DOHH2 (cell line): ENCODE data around the gene VIM.

Source experiments
- H3F3A ChIP-seq: fragments of 200-600 bp; sonication (generic), shearing (Covaris generic); 2 replicates; pipeline ENCODE4 v1.6.0; 2016; ENCODE audit warnings: antibody characterized with exemption, mild to moderate bottlenecking; ENCODE audit not compliant: control insufficient read depth, insufficient read depth
- H3K27ac ChIP-seq: fragments of 200-600 bp; sonication (generic); 2 replicates; pipeline ENCODE4 v1.5.1; 2014; ENCODE audit warnings: low read depth, mild to moderate bottlenecking, low read length, moderate library complexity
- H3K27me3 ChIP-seq: fragments of 200-600 bp; sonication (generic); 2 replicates; pipeline ENCODE4 v1.6.1; 2014; ENCODE audit warnings: mild to moderate bottlenecking, low read length, mixed read lengths; ENCODE audit not compliant: control insufficient read depth
- H3K36me3 ChIP-seq: fragments of 200-600 bp; sonication (generic); 2 replicates; pipeline ENCODE4 v1.6.1; 2014; ENCODE audit warnings: mild to moderate bottlenecking, low read length, moderate library complexity, mixed read lengths; ENCODE audit not compliant: control insufficient read depth
- H3K4me1 ChIP-seq: fragments of 200-600 bp; sonication (generic); 2 replicates; pipeline ENCODE4 v1.6.1; 2014; ENCODE audit warnings: mild to moderate bottlenecking, low read length, mixed read lengths; ENCODE audit not compliant: control insufficient read depth
- H3K4me2 ChIP-seq: fragments of 200-600 bp; sonication (generic); 2 replicates; pipeline ENCODE4 v1.6.0; 2014; ENCODE audit warnings: mild to moderate bottlenecking, low read length, moderate library complexity
- H3K4me3 ChIP-seq: fragments of 200-600 bp; sonication (generic); 2 replicates; pipeline ENCODE4 v1.5.1; 2014; ENCODE audit warnings: mild to moderate bottlenecking, low read length, mixed read lengths
- H3K79me2 ChIP-seq: fragments of 200-600 bp; sonication (generic); 2 replicates; pipeline ENCODE4 v1.6.1; 2014; ENCODE audit warnings: mild to moderate bottlenecking, low read length, mixed read lengths; ENCODE audit not compliant: control insufficient read depth
- H3K9me2 ChIP-seq: fragments of 200-600 bp; sonication (generic); replicated peaks from 2 replicates; pipeline ENCODE4 v1.6.1; 2014; ENCODE audit warnings: mild to moderate bottlenecking, low read length, mixed read lengths; ENCODE audit not compliant: control insufficient read depth
- H3K9me3 ChIP-seq: fragments of 200-600 bp; sonication (generic); 2 replicates; pipeline ENCODE4 v1.6.1; 2014; ENCODE audit warnings: antibody characterized with exemption, low read length, mixed read lengths; ENCODE audit not compliant: control insufficient read depth, insufficient read depth
- H4K20me1 ChIP-seq: fragments of 200-600 bp; sonication (generic); 2 replicates; pipeline ENCODE4 v1.6.0; 2014; ENCODE audit warnings: low read depth, mild to moderate bottlenecking, antibody characterized with exemption, low read length, moderate library complexity; ENCODE audit not compliant: control insufficient read depth, insufficient read depth
- EZH2phosphoT487 ChIP-seq: fragments of 200-600 bp; sonication (generic); IDR thresholded peaks from 2 replicates; pipeline ENCODE4 v1.6.1; 2017; ENCODE audit warnings: borderline replicate concordance, mild to moderate bottlenecking, antibody characterized with exemption, low read length, moderate library complexity, mixed read lengths
- TF ChIP-seq, protein P1 (sequence below): fragments of 200-600 bp; sonication (generic); IDR thresholded peaks from one replicate; pipeline ENCODE4 v1.5.1; 2014; ENCODE audit warnings: antibody characterized with exemption, mild to moderate bottlenecking, low read depth, low read length; ENCODE audit not compliant: poor library complexity, severe bottlenecking

The VIM gene

DNA sequence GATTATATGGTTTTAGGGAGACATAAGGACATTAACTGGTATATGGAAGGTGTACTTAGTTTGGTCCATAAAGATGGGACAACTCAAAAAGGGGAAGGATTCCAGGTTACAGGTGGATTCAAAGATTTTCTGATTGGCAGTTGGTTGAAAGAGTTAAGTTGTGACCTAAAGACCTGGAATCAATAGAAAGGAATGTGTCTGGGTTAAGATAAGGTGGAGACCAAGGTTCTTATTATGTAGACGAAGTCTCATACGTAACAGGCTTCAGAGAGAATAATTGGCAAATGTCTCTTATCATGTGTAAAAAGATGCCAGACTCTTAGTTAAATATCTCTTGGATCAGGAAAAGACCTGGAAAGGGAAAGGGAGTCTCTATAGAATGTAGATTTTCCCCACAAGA, 25.5 kb upstream of the VIM start:
- Histone ChIP-seq H4K20me1 (no peaks in the 10 kb centered on the region), H3K36me3 (no peaks in the 10 kb centered on the region), H3K4me3 (no peak overlapping the region), H3K4me2 (no peak overlapping the region), H3K4me1 (peaks cover 22% of the 10 kb centered on the region), H3K27me3 (no peaks in the 10 kb centered on the region), H3F3A (no peaks in the 10 kb centered on the region), H3K9me3 (no peaks in the 10 kb centered on the region), H3K9me2 (no peaks in the 10 kb centered on the region), H3K27ac (no peak overlapping the region), H3K79me2 (peaks cover 22% of the 10 kb centered on the region)
- no peak for TF ChIP-seq EZH2phosphoT487
- TF ChIP-seq, protein P1, sequence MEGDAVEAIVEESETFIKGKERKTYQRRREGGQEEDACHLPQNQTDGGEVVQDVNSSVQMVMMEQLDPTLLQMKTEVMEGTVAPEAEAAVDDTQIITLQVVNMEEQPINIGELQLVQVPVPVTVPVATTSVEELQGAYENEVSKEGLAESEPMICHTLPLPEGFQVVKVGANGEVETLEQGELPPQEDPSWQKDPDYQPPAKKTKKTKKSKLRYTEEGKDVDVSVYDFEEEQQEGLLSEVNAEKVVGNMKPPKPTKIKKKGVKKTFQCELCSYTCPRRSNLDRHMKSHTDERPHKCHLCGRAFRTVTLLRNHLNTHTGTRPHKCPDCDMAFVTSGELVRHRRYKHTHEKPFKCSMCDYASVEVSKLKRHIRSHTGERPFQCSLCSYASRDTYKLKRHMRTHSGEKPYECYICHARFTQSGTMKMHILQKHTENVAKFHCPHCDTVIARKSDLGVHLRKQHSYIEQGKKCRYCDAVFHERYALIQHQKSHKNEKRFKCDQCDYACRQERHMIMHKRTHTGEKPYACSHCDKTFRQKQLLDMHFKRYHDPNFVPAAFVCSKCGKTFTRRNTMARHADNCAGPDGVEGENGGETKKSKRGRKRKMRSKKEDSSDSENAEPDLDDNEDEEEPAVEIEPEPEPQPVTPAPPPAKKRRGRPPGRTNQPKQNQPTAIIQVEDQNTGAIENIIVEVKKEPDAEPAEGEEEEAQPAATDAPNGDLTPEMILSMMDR = no peak

DNA sequence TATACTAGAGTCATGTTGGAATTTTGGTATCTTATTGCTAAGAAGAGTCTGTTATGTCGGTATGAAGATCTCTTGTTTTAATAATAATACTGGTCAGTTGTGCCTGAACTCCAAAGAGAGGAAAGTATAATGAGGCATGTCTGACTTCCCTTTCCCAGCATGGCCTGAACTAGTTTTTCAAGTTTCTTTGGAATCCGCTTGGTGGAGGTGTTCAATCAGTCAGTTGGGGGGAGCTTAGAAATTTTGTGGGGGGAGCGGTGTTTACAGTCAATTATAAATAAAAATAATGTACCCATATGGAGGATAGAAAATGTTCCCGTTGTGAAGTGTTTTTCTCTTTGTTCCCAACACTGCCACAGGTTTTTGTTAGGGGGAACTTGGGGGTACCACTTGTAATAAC, 25.0 kb upstream of the VIM start:
- no peak overlapping the region for H3K27ac ChIP-seq
- peaks cover 22% of the 10 kb centered on the region for H3K79me2 ChIP-seq
- H3K36me3 ChIP-seq = no peaks in the 10 kb centered on the region
- no peaks in the 10 kb centered on the region for H3K9me2 ChIP-seq
- no peaks in the 10 kb centered on the region for H3K27me3 ChIP-seq
- TF ChIP-seq EZH2phosphoT487 = no peak
- TF ChIP-seq, protein P1 = no peak
- no peaks in the 10 kb centered on the region for H4K20me1 ChIP-seq
- no peak overlapping the region for H3K4me2 ChIP-seq
- no peak overlapping the region for H3K4me3 ChIP-seq
- H3K4me1 ChIP-seq = peaks cover 22% of the 10 kb centered on the region
- H3K9me3 ChIP-seq = no peaks in the 10 kb centered on the region
- H3F3A ChIP-seq = no peaks in the 10 kb centered on the region

DNA sequence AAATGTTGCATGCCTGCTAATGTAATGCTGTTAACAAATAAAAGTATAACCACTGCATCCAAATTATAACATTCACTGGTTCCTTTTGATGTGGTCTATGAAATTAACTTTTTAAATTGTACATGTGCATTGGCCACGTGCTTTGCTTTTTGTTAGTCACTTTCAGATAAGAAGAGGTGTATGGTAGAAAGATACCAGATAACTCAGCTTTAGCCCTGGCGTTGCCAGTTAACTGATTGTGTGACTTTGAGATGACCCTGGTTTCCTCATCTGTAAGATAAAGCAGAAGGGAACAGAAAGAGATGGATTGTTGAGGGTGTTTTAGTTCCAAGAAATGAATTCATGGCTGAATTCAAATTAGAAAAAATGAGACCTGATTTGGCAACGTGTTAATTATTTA, 24.6 kb upstream of the VIM start:
- Histone ChIP-seq H3K27me3 (no peaks in the 10 kb centered on the region), H3K9me3 (no peaks in the 10 kb centered on the region), H3K79me2 (peaks cover 22% of the 10 kb centered on the region), H3F3A (no peaks in the 10 kb centered on the region), H3K27ac (no peak overlapping the region), H3K9me2 (no peaks in the 10 kb centered on the region), H3K36me3 (no peaks in the 10 kb centered on the region), H3K4me1 (peaks cover 22% of the 10 kb centered on the region), H3K4me2 (no peak overlapping the region), H3K4me3 (no peak overlapping the region), H4K20me1 (no peaks in the 10 kb centered on the region)
- TF ChIP-seq, protein P1 = no peak
- no peak for TF ChIP-seq EZH2phosphoT487
